ENCODE results near the gene KCND3. TPM values are rescaled to one million over a fixed set of nuclear protein-coding genes. Genes with fewer than 3 reads are reported as not detected.
A peak's percentile ranks its signal among the peaks of the same experiment; 100 is the strongest.

Gene KCND3
- polyA plus RNA-seq, 1 donor from 2014 or later: 7.8 TPM

DNA sequence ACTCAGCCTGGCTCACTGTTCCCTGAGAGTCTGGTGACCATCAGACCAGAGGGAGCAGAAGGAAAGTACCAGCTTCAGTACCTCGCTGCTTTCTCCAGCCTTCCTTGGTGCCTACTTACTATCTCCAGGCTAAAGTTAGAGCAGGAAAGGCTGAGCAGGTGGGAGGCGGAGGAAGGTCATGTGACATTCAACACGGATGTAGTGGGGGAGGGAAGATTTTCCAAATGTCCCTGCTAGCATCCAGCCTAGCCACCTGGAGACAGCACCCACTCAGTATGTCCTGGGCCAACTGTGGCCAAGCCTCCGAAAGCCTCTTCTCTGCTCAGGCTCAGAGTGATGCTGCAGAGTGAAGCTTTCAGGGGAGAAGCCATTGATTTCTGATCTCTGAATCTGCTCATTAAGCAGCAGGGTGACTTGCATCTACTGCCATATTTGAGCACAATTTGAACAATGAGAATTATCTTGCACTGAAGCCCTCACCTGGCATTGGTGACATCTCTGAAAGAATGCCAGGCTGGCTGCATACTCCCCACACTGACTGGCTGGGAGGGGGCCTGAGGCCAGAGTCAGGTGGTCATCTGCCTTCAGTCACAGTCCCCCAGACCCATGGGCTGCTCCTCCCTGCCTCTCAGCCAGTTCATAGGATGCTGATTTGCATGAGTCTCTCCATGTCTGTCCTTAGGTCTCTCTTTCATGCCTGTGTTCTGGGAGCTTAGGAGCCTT lies 86.2 kb downstream of the KCND3 start:
- Histone ChIP-seq H3K27me3 (ENCODE audit: insufficient read depth, low read depth, low read length) (no peaks in the 10 kb centered on the region), H3K9ac (ENCODE audit: low read length) (peak overlapping the region; percentile 53), H3K79me2 (replicated peaks; ENCODE audit: insufficient read depth, low read length) (no peaks in the 10 kb centered on the region), H3F3A (ENCODE audit: insufficient read depth, low read length, poor library complexity, severe bottlenecking) (no peaks in the 10 kb centered on the region), H2AFZ (ENCODE audit: low read depth, low read length) (no peak overlapping the region), H3K4me3 (ENCODE audit: low read length) (no peak overlapping the region), H3K9me2 (ENCODE audit: insufficient read depth, low read length) (no peaks in the 10 kb centered on the region), H4K20me1 (ENCODE audit: insufficient read depth) (no peaks in the 10 kb centered on the region), H3K4me2 (ENCODE audit: low read length) (no peak overlapping the region), H3K36me3 (ENCODE audit: insufficient read depth, low read length) (no peaks in the 10 kb centered on the region), H3K27ac (ENCODE audit: low read length) (peak overlapping the region; percentile 64), H3K9me3 (ENCODE audit: low read length) (no peaks in the 10 kb centered on the region)
- TF ChIP-seq POLR2AphosphoS5 (IDR thresholded peaks at IDR 0.05) (no peak), RAD21 (conservative IDR thresholded peaks at IDR 0.05) (no peak), MXI1 (conservative IDR thresholded peaks at IDR 0.05; ENCODE audit: poor library complexity, severe bottlenecking) (no peak), EP300 (conservative IDR thresholded peaks at IDR 0.05; ENCODE audit: poor library complexity, severe bottlenecking) (no peak), EZH2 (IDR thresholded peaks at IDR 0.05; ENCODE audit: borderline replicate concordance, insufficient read depth, low read length, poor library complexity, severe bottlenecking) (no peak), REST (IDR thresholded peaks at IDR 0.05; ENCODE audit: borderline replicate concordance) (no peak), SMC3 (conservative IDR thresholded peaks at IDR 0.05; ENCODE audit: poor library complexity) (no peak), TAF1 (IDR thresholded peaks at IDR 0.05; ENCODE audit: low read depth) (no peak)
- TF ChIP-seq, protein P1, sequence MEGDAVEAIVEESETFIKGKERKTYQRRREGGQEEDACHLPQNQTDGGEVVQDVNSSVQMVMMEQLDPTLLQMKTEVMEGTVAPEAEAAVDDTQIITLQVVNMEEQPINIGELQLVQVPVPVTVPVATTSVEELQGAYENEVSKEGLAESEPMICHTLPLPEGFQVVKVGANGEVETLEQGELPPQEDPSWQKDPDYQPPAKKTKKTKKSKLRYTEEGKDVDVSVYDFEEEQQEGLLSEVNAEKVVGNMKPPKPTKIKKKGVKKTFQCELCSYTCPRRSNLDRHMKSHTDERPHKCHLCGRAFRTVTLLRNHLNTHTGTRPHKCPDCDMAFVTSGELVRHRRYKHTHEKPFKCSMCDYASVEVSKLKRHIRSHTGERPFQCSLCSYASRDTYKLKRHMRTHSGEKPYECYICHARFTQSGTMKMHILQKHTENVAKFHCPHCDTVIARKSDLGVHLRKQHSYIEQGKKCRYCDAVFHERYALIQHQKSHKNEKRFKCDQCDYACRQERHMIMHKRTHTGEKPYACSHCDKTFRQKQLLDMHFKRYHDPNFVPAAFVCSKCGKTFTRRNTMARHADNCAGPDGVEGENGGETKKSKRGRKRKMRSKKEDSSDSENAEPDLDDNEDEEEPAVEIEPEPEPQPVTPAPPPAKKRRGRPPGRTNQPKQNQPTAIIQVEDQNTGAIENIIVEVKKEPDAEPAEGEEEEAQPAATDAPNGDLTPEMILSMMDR (IDR thresholded peaks at IDR 0.05; ENCODE audit: poor library complexity, severe bottlenecking): no peak

DNA sequence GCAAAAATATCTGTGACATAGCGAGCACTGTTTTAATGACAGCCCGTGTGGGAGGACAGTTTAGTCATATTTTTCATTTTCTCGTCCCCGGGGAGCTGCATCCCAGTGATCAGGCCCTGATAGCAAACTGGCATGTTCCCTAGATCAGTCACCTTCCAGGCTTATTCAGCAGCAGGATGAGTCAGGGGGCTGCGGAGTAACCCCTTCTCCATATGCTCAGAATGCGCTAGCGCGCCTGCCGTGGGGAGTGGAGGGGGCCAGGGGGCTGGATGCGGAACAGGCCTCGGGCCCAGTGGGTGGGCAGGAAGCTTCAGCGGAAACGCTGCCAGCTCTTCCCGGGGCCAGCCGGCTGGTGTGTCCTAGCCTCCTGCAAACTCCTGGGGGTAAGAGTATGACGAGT lies 94.0 kb downstream of the KCND3 start:
- Histone ChIP-seq H3K9me2 (ENCODE audit: insufficient read depth, low read length) (no peaks in the 10 kb centered on the region), H4K20me1 (ENCODE audit: insufficient read depth) (no peaks in the 10 kb centered on the region), H3K4me3 (ENCODE audit: low read length) (no peak overlapping the region), H2AFZ (ENCODE audit: low read depth, low read length) (no peak overlapping the region), H3K27ac (ENCODE audit: low read length) (no peak overlapping the region), H3K9me3 (ENCODE audit: low read length) (no peaks in the 10 kb centered on the region), H3K9ac (ENCODE audit: low read length) (no peak overlapping the region), H3K27me3 (ENCODE audit: insufficient read depth, low read depth, low read length) (no peaks in the 10 kb centered on the region), H3K36me3 (ENCODE audit: insufficient read depth, low read length) (no peaks in the 10 kb centered on the region), H3K79me2 (replicated peaks; ENCODE audit: insufficient read depth, low read length) (no peaks in the 10 kb centered on the region), H3F3A (ENCODE audit: insufficient read depth, low read length, poor library complexity, severe bottlenecking) (no peaks in the 10 kb centered on the region), H3K4me2 (ENCODE audit: low read length) (no peak overlapping the region)
- TF ChIP-seq EP300 (conservative IDR thresholded peaks at IDR 0.05; ENCODE audit: poor library complexity, severe bottlenecking) (no peak), MXI1 (conservative IDR thresholded peaks at IDR 0.05; ENCODE audit: poor library complexity, severe bottlenecking) (no peak), REST (IDR thresholded peaks at IDR 0.05; ENCODE audit: borderline replicate concordance) (no peak), SMC3 (conservative IDR thresholded peaks at IDR 0.05; ENCODE audit: poor library complexity) (no peak), TAF1 (IDR thresholded peaks at IDR 0.05; ENCODE audit: low read depth) (no peak), RAD21 (conservative IDR thresholded peaks at IDR 0.05) (no peak), EZH2 (IDR thresholded peaks at IDR 0.05; ENCODE audit: borderline replicate concordance, insufficient read depth, low read length, poor library complexity, severe bottlenecking) (no peak), POLR2AphosphoS5 (IDR thresholded peaks at IDR 0.05) (no peak)
- TF ChIP-seq, protein P1 (IDR thresholded peaks at IDR 0.05; ENCODE audit: poor library complexity, severe bottlenecking): no peak
